Stimulated activated CD4-positive, alpha-beta T cell treated with anti-CD3 and anti-CD28 coated beads, Interleukin-4, amount 100 ng/mL, for 1 hour (primary cell): ENCODE results near the gene SIPA1L3.

Experiments
- DNase-seq: peaks from one replicate; pipeline ENCODE4 v3.0.0-alpha.2; 2020

The SIPA1L3 gene

DNA sequence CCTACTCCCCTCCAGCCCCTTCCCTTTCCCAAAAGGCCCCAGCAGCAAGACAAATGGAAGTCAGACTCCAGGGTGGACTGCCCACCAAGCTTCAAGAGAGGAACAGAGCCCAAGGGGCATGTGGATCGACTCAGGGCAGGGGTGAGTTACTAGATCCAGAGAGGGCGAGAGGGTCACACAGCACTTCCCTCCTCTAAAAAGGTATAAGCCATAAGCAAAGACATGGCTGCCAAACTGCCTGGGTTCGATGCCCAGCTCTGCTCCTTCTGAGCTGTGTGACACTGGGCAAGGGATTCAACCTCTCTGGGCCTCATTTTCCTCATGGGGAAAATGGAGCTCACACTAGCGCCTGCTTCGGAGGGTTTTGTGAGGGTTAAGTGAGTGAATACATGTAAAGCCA lies 345.4 kb downstream of the SIPA1L3 start:
- no peak for DNase-seq

DNA sequence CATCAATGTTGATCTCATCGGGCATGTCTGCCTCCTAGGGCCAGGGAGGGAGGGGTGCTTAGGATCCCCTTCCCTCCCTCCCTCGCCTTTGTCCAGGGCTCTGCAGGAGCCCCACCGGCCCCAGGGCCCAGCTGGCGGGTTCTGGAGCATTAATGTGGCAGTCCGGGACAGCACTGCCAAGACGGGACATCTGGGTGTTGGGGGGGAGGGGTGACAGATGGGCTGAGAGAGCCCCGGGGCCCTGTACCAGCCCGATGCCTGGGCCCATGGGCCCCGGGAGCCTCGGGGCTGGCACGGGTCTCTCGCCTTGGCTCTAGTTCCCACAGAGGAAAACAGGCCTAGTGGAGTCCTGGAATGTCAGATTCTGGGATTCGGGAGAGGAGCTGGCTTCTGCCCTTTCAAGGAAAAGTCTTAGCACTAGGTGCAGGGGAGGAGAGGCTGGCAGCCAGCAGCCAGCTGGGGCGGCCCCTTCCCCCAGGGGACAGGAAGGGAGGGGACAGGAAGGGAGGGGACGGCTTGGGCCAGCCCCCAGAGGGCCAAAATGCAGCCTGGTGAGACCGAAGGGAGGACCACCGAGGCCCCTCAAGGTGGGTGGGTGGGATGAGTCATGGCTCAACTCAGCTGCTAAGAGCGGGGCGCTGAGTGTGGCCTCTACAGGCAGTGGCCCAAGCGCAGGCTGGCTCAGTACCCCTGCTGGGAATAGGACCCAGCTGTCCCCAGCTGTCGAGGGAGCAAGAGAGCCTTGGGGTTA lies 346.1 kb downstream of the SIPA1L3 start:
- DNase-seq = no peak

DNA sequence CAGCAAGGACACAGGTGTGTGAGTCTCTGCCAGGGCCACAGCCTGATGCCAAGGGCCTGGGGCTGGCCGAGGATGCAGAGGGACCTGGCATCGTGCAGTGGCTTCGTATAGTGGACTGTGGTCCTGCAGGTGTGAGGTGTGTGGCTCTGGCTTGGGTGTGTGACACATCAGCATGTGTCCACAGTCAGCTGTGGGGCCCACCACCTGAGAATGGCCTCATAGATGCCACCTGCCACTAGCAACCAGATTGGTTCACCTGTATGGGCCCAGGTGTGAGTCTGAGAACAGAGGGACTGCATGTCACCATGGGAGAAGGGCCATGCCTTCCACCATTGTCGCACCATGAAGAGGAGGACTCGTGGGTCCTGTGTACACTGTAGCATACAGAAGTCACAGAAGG lies 346.8 kb downstream of the SIPA1L3 start:
- no peak for DNase-seq

DNA sequence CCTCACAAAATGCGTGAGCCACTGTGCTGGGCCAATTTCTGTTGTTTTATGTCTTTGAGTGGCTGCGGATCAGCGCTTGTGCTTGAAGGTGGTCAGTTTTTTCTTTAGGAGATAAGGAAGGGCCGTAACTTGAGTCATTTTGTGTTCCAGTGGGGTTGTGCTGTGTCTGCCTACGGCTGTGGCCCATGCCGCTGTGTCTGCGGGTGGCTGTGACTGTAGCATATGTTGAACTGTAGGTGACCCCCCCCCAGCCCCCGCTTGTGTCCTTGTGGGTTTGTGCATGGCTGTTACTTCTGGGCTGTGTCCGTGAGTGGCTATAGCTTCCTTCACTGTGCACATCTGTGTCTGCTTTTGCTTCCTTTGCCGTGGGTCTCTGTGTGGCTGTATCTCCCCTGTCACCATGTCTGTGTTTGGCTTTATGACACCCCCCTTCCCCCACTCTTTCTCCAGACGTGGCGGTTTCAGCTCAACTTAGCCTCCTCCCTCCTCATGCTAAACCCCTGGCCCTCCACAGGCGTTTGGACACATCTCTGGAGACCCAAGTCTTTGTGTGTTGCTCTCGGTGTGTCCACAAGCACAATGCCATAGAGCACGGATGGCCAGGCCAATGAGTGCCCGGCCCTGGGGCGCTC lies 348.5 kb downstream of the SIPA1L3 start:
- DNase-seq = no peak
